Activated CD4-positive, alpha-beta T cell treated with anti-CD3 and anti-CD28 coated beads, Interleukin-2, amount 50 U/mL, for 48 hours (primary cell): Measurements from ENCODE around the gene SLC6A9.
A peak's percentile ranks its signal among the peaks of the same experiment; 100 is the strongest.

Experiments used
- DNase-seq, 2 experiments: peaks; one replicate each; pipeline ENCODE4 v3.0.0-alpha.2; 2020

The SLC6A9 gene

GRCh38 chr1:44047131-44047530 lies 15.9 kb upstream of the SLC6A9 start:
- DNase-seq, result no peak

DNA sequence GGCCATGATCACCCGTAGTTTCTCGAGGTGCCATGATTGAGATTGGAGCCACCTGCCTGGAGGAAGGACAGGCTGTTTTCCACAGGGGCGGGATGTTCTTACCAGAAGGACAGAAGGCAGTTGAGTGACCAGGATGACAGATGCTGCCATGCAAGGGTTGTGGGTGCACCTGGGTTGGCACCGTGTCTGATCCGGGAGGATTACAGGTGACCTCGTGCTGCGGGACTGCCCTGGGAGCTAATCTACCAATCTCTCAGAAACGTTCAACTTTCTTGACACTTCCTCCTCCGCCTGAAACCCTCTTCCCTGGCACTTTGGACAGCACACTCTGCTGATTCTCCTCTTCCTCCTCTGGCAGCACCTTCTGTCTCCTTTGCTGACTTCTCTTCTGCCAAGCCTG lies 13.8 kb upstream of the SLC6A9 start:
- DNase-seq, result no peak

GRCh38 chr1:44044071-44044801 lies 13.0 kb upstream of the SLC6A9 start:
- DNase-seq, result no peak

DNA sequence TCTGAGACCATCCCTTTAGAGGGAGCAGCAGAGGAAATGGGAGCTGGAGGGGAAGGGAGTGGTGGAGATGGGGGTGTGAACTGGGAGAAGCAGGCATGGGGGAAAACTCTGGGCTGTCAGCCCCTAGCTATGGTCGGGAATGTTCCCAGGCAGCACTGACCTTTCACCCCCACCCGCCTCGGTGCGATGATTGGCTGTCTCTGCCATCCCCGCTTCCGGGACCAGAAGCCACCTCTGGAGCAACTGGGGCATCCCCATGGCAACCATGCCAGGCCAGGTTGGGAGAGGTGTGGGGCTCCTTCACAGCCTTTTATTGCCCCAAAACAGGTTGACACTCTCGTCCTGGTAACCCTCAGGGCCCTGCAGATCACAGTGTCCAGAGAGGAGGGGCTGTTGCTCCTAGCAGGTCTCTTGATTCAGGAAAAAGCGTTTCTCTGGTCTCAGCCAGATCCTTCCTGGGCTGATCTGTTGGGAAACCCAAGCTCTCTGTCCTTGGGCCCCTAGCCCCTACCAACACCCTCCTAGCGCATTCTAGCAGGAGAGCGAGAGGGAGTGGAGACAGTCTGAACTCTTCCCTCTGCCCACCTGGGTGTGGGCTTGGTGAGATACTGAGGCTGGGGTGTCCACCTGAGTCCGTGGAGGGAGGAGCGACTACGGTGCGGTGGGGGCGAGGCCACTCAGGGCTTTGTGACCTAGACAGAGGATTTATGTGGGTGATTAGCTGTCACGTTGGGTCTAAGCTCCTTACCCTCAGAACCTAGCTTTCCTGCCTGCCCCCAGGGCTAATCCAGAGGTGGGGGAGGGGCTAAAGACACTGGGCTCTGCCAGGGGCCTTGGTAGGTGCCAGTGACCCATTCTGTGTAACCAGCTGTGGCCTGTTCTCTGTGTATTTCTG lies 12.2 kb upstream of the SLC6A9 start:
- DNase-seq, result no peak

DNA sequence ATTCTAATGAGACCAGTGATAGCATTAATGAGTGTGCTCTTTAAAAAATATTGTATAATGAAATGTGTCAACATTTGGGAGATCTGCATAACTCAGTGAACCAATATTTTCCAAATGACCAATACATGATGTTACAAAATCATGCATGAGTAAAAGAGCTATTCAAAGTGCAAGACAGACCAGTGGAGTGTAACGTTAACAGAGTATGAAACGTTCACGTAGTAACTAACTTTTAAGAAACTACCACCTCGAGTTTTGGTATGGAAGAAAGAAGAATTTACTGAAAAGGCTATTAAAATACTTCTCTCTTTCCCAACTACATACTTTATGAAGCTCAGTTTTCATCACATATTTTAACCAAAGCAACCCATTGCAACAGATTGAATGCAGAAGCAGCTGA lies 9.6 kb upstream of the SLC6A9 start:
- no peak for DNase-seq

- no peak for DNase-seq
Measured at GRCh38 chr1:44040418-44040817, 9.2 kb upstream of the SLC6A9 start.

DNA sequence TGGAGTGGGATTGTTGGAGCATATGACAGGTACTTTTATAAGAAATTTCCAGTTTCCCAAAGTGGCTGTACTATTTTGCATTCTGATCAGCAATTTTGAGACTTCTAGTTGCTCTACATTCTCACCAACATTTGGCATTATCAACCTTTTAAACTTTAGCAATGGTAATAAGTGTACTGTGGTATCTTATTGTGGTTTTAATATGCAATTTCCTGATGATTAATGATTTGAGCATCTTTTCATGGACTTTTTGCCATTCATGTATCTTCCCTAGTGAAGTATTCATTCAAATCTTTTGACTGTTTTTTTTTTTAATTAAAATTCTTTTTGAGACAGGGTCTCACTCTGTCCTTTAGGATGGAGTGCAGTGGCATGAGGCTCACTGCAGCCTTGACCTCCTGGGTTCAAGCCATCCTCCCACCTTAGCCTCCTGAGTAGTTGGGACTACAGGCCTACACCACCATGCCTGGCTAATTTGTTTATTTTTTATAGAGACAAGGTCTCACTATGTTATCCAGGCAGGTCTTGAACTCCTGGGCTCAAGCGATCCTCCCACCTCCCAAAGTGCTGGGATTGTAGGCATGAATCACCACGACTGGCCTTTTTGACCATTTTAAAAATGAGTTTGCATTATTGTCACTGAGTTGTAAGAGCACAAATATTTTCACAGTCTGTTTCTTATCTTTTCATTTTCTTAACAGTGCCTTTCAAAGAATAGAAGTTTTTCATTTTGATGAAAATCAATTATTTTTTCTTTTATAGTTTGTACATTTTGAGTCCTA lies 7.8 kb upstream of the SLC6A9 start:
- no peak for DNase-seq

DNA sequence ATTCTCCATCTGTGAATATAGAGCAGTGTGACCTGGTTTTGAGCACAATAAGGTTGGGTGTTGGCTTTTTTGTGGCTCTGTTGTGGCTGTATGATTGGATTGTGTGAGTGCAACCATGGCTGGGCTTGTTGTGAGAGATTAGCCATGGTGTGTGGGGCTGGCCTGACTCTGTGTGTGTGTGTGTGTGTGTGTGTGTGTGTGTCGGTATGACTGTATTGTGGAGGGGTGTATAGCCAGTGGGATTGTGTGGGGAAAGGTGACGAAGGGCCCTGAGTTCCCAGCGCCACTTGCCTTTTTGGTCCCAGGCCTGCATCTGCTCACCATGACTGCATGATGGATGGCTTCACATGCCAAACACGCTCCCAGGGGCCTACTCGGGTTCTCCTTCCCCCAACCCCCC lies 5.9 kb upstream of the SLC6A9 start:
- DNase-seq, result no peak

DNA sequence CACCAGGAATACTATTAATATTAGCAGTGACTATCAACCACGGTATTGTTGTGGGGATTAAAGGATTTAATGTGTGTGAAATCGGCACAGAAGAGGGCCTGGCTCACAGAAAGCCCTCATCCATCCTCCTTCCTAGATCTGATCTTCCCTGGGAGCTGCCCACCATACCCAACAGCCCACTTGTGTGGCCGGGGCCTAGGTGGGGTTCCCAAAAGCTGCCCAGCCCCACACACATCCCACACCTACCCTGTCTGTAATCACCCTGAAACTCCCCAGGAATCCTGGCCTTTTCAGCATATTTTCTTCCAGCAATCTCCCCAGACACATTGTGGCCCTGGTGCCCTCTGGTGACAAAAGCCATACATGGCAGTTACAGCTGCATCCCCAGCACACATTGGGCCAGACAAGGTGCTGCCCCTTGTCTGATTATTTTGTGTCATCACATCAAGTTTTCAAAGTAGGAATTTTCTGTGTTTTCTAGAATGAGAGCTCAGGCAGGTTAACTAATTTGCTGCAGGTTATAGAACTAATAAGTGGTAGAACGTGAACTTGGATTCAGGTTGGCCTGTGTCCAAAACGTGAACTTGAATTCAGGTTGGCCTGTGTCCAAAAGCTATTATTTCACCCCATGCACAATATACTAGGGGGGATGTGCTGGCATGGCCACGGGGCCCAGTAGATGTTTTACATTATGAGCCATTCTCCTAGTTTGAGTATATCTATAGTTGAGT lies 5.3 kb upstream of the SLC6A9 start:
- DNase-seq, result peak; percentile 71 to 79

- no peak for DNase-seq
Measured at GRCh38 chr1:44035726-44036408, 4.6 kb upstream of the SLC6A9 start.

DNA sequence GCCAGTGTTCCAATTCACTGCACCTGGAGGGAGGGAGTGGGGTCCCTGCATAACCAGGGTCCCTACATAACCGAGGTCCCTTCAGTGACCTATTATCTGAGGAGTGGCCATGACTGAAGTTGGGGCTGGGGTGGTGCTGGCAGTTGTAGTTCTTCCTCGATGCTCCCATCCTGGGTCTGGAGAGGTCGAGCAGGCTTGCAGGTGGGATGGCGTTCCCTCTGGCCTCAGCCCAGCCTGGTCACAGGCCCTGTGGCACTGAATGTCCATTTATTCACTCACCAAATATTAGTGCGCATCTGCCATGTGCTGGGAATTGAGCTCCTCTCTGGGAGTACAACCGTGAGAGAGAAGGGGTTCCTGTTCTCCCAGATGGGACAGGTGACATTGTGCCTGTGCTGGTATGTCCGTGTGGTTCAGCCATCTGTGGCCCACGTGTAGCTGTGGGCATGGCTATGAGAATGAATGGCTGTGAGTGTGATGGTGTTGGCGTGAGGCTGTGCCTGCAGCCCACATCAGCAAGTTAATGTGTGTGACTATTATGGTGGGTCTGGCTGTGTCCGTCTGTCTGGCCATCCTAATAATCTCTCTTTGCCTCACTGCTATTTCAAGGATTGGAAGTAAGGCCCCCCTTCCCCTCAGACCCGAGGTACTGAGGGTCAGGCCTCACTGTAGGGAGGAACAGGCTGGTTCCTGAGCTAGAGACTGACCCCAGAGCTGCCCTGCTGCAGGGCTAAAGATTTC lies 3.9 kb upstream of the SLC6A9 start:
- no peak for DNase-seq

DNA sequence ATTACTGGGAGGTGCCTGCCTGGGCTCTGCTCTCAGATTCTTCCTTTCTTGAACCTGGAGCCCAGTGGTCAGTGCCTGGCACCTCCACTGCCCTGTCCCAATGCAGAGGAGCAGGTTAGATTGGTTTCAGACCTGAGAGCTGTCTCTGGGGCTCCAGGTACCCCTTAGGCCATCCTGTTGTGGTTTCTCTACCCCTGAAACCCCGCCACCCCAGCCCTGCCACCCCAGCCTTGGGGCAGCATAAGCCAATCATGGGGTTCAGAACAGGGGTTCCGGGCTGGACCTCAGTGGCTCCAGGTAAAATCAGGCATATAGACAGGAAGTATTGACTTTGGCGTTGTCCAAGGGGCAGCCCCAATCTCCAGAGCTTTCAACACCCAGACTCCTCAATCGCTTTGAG lies 3.2 kb upstream of the SLC6A9 start:
- no peak for DNase-seq

DNA sequence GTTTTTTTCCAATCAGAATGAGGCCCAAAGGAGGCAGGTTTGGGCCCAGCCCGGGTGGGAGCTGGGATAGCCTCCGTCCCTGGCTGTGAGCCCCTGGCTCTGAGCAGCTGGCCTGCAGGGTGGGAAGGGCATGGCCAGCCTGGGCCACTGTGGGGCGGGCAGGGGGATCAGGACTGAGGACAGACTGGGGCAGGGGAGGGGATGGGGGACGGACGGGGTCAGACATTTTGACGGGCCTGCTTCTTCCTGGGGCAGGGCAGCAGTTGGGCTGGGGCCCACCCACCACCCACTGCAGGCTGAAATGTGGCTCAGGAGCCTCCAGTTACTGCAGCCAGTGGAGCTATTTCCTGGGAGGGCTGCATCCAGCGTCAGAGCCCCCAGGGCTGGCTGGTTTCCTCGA lies 2.5 kb upstream of the SLC6A9 start:
- DNase-seq, result no peak

- no peak for DNase-seq
Measured at GRCh38 chr1:44033041-44033575, 1.8 kb upstream of the SLC6A9 start.

DNA sequence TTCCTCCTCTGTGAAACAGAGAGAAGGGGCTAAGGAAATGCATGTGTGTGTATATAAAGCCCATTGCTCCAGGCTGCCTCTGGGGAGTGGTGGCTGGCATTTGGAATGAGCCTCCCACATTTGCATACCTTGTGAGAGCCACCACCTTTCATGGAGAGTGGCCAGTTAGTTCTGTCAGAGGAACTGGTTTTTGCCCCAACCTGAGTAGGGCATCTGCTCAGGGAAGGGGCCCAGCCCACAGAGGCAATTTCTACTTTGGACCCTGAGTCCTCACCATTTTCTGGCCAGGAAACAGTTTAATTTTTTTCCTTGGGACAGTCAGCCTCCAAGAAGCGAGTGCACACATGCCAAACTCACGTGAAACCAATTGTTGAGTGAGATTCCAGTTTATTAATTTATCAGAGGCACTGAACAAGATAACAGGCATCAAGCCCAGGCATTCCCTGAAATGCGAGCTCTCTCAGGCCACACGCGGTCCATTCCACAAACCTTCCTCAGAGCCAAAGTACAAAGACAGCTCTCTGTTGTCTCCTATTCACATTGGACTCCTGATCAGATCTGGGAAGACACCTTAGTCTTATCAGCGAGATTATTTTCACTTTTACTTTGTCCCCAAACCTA lies 1.0 kb upstream of the SLC6A9 start:
- DNase-seq, result no peak

DNA sequence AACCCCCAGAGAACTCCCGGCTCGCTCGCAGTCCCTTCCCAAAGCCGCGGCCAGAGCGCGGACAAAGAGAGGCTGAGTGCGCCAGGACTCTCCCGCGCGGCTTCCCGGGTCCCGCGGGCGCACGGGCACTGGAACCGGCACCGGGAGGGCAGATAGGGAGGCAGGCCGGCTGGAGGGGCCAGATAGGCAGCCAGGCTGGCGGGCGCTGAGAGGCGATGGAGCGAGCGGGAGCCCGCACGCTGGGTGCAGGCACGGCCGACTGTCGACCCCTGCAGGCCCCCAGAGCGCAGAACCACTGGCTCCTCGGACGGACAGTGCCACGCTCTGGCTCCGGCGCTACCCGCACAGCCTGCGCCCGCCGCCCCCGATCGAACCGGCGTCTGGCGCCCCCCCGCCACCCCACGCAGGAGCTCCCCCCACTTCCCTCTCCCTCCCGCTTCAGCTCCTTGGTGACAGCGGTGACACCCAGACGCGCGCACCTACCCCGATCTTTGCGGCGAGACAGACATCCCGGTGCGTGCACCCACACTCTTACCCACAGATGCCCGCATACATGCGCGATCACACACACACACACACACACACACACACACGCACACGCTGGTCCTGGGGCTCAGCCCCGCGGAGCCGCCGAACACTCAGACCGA lies 534 bp downstream of the SLC6A9 start:
- DNase-seq, result peak; percentile 41 to 54

DNA sequence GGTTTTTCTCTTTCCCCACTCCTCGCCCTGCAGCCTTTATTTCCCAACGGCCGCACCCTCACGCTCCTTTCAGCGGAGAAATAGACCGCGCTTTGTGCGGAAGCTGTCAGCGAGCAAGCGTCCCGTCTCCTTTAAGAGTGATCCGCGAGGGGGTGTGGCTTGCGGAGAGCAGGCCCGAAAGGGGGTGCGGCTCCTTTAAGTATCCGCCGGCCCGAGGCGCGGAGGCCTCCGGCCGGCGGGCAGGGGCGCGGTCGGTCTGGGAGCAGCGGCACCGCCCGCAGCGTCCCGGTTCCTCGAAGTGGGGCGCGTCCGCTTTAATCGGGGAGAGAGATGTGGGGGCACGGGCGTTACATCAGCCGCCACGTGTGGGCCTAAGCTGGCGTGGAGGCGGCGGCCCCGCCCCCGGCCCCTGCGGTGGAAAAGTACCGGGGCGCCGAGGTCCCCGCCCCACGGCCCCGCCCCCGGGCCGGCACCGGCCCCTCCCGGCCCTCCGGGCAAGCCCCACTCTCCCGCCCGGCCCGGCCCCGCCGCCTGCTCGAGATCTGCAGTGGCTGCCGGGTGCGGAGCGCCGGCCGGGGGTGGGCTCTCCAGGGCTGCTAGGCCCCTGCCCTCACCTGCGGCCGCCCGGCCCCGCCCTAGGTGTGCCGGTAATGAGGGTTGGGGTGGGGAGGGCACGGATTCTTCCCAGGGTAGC lies 1.2 kb downstream of the SLC6A9 start:
- DNase-seq, result peak; percentile 90 to 92

DNA sequence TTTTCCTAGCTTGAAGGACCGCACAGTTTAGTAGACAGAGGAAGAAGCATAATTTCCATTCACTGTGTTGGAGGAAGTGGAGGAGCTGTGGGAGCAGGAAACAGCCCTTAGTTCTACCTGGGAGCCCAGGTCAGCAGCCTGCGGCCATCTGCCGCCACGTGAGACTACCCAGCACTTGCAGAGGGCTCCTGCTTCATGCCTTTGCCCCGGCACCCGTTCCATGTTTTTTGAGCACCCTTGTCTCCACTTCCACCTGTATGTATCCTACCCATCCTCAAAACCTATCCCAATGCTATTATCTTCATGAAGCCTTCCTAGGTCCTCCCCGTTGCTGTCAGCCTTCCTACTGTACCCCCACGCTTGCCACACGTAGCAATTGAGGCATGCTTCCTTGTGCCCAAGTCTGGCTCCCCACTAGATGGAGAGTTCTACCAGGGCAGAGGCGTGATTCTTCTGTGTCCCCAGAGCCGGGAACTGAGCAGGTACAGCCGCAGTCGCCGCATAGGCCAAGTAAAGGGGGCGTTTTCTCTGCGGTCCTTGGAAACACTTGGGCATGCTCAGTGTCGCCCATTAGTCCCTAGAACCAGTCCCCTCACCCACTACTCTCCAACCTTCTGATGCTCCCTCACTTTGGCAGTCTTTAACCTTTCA lies 1.9 kb downstream of the SLC6A9 start:
- DNase-seq, result no peak

DNA sequence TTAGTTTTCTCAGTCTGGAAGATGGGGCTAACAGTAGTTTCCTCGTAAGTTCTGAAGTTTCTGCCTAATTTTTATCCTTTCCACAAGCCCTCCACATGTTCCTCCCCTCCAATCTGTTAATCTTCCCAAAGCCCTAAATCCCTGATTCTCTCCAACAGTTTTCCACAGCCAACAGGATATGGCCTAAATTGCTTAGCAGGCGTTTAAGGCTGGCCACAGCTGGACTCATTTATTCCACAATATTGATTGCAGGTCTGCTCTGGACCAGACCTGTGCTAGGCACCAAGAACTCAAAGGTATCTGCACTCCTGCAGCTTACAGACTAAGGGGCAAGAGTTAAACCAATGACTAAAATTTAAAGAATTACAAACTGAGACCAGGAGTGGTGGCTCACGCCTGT lies 3.9 kb downstream of the SLC6A9 start:
- no peak for DNase-seq
